IMR-90 (cell line): ENCODE data around the gene GPATCH2. TPM values are rescaled to one million over a fixed set of nuclear protein-coding genes. Genes with fewer than 3 reads are reported as not detected.

ENCODE experiments used
- ATAC-seq: fragments of 200-7000 bp; cut with Tn5 transposase; 2 replicates; pipeline ENCODE4 v1.9.1; 2020; ENCODE audit warnings: low read depth, mild to moderate bottlenecking, moderate library complexity
- BruUV-seq: library from RNA; stranded (reverse); fragments of 400-500 nt; replicated peaks from 2 replicates; lab custom pipeline; 2021; lab: Mats Ljungman, UMichigan
- CTCF ChIA-PET: fragments of 300-600 bp; formaldehyde crosslinking; extraction: SDS; loops from one replicate; lab custom pipeline; 2021; ENCODE audit warnings: antibody characterized with exemption; lab: Yijun Ruan, JAX
- POLR2A ChIA-PET: fragments of 300-600 bp; sonication (Branson Sonifier 250); formaldehyde crosslinking; loops from one replicate; lab custom pipeline; 2022; ENCODE audit warnings: antibody characterized with exemption; ENCODE audit not compliant: unreplicated experiment; lab: Charles Lee
- DNase-seq: peaks from one replicate; pipeline ENCODE4 v3.0.0; 2013
- H2AFZ ChIP-seq: replicated peaks from 2 replicates; pipeline ENCODE3; 2013; ENCODE audit warnings: low read length, mild to moderate bottlenecking; ENCODE audit not compliant: poor library complexity
- H2AK5ac ChIP-seq: 2 replicates; pipeline ENCODE4 v1.6.1; 2013; ENCODE audit warnings: low read depth, low read length, inconsistent platforms
- H2AK9ac ChIP-seq: replicated peaks from 2 replicates; pipeline ENCODE3; 2013; ENCODE audit warnings: mild to moderate bottlenecking, low read depth, low read length, moderate library complexity; ENCODE audit not compliant: poor library complexity
- H2BK120ac ChIP-seq: 2 replicates; pipeline ENCODE4 v1.6.1; 2013; ENCODE audit warnings: low read depth, low read length, inconsistent platforms
- H2BK15ac ChIP-seq: 3 replicates; pipeline ENCODE4 v1.6.1; 2013; ENCODE audit warnings: low read depth, low read length, inconsistent platforms
- H2BK20ac ChIP-seq: 2 replicates; pipeline ENCODE4 v1.6.1; 2013; ENCODE audit warnings: low read depth, mild to moderate bottlenecking, inconsistent platforms, low read length, moderate library complexity
- H2BK5ac ChIP-seq: 2 replicates; pipeline ENCODE4 v1.6.1; 2013; ENCODE audit warnings: mild to moderate bottlenecking, low read depth, low read length, inconsistent platforms; ENCODE audit not compliant: poor library complexity, severe bottlenecking
- H3K14ac ChIP-seq: replicated peaks from 2 replicates; pipeline ENCODE4 v1.6.1; 2013; ENCODE audit warnings: low read depth, low read length, inconsistent platforms
- H3K18ac ChIP-seq: 2 replicates; pipeline ENCODE4 v1.6.1; 2013; ENCODE audit warnings: low read depth, low read length, control low read depth
- H3K23ac ChIP-seq: 2 replicates; pipeline ENCODE4 v1.6.1; 2013; ENCODE audit warnings: low read depth, low read length, inconsistent platforms
- H3K27ac ChIP-seq: 2 replicates; pipeline ENCODE4 v1.5.1; 2013; ENCODE audit warnings: mild to moderate bottlenecking, control low read depth, low read length; ENCODE audit not compliant: insufficient read depth
- H3K27me3 ChIP-seq: 2 replicates; pipeline ENCODE4 v1.6.1; 2013; ENCODE audit warnings: low read length; ENCODE audit not compliant: control insufficient read depth, insufficient read depth
- H3K36me3 ChIP-seq: 2 replicates; pipeline ENCODE4 v1.6.1; 2013; ENCODE audit warnings: low read length, mixed read lengths; ENCODE audit not compliant: control insufficient read depth, insufficient read depth
- H3K4ac ChIP-seq: 2 replicates; pipeline ENCODE4 v1.6.1; 2013; ENCODE audit warnings: low read depth, low read length, inconsistent platforms
- H3K4me1 ChIP-seq: 2 replicates; pipeline ENCODE4 v1.6.1; 2013; ENCODE audit warnings: low read length, mixed read lengths; ENCODE audit not compliant: control insufficient read depth, insufficient read depth
- H3K4me2 ChIP-seq: 2 replicates; pipeline ENCODE4 v1.6.1; 2013; ENCODE audit warnings: low read depth, mild to moderate bottlenecking, control low read depth, low read length, moderate library complexity
- H3K4me3 ChIP-seq: 2 replicates; pipeline ENCODE4 v1.5.1; 2013; ENCODE audit warnings: low read depth, mild to moderate bottlenecking, control low read depth, low read length, moderate library complexity; ENCODE audit not compliant: insufficient read depth
- H3K56ac ChIP-seq: 2 replicates; pipeline ENCODE4 v1.6.1; 2013; ENCODE audit warnings: low read length, inconsistent platforms; ENCODE audit not compliant: insufficient read depth; ENCODE audit errors: extremely low read depth
- H3K79me1 ChIP-seq, 2 experiments: 2 replicates each; pipeline ENCODE4 v1.6.1; 2013; ENCODE audit warnings: low read length in 2 of 2, inconsistent platforms in 1 of 2, low read depth in 1 of 2
- H3K9ac ChIP-seq: 2 replicates; pipeline ENCODE4 v1.6.1; 2013; ENCODE audit warnings: low read depth, low read length, control low read depth
- H3K9me1 ChIP-seq: 2 replicates; pipeline ENCODE4 v1.6.1; 2013; ENCODE audit warnings: low read length, inconsistent platforms; ENCODE audit not compliant: insufficient read depth
- H3K9me3 ChIP-seq: 2 replicates; pipeline ENCODE4 v1.6.1; 2013; ENCODE audit warnings: low read length; ENCODE audit not compliant: control insufficient read depth, insufficient read depth
- H4K20me1 ChIP-seq: 2 replicates; pipeline ENCODE4 v1.6.1; 2013; ENCODE audit warnings: low read length, inconsistent platforms; ENCODE audit not compliant: insufficient read depth
- H4K5ac ChIP-seq: 2 replicates; pipeline ENCODE4 v1.6.1; 2013; ENCODE audit warnings: mild to moderate bottlenecking, low read depth, low read length, control low read depth
- H4K8ac ChIP-seq, 2 experiments: 2 replicates each; pipeline ENCODE4 v1.6.1; 2013; ENCODE audit warnings: low read depth in 2 of 2, low read length in 2 of 2, control low read depth in 1 of 2, inconsistent platforms in 1 of 2
- H4K91ac ChIP-seq: 2 replicates; pipeline ENCODE4 v1.6.1; 2013; ENCODE audit warnings: low read depth, low read length, inconsistent platforms; ENCODE audit not compliant: insufficient read depth
- BHLHE40 ChIP-seq: fragments of 150-350 bp; IDR thresholded peaks from 2 replicates; pipeline ENCODE4 v1.6.1; 2016; ENCODE audit warnings: mild to moderate bottlenecking, low read depth, low read length
- CEBPB ChIP-seq: IDR thresholded peaks from 2 replicates; pipeline ENCODE4 v1.6.1; 2012; ENCODE audit warnings: low read depth, low read length, improper control_type of control experiment
- CHD1 ChIP-seq: IDR thresholded peaks from 2 replicates; pipeline ENCODE4 v1.6.1; 2012; ENCODE audit warnings: low read depth, low read length, improper control_type of control experiment
- CTCF ChIP-seq: conservative IDR thresholded peaks from 2 replicates; pipeline ENCODE4 v1.5.1; 2012; ENCODE audit warnings: mild to moderate bottlenecking, low read depth, low read length, improper control_type of control experiment
- ELK1 ChIP-seq: fragments of 150-350 bp; IDR thresholded peaks from 2 replicates; pipeline ENCODE4 v1.6.1; 2016; ENCODE audit warnings: low read depth, mild to moderate bottlenecking, low read length, moderate library complexity, borderline replicate concordance
- FOS ChIP-seq: fragments of 150-350 bp; IDR thresholded peaks from 2 replicates; pipeline ENCODE4 v1.6.1; 2016; ENCODE audit warnings: low read depth, low read length
- MAFK ChIP-seq: IDR thresholded peaks from 2 replicates; pipeline ENCODE4 v1.6.1; 2012; ENCODE audit warnings: low read depth, low read length, improper control_type of control experiment
- MAZ ChIP-seq: IDR thresholded peaks from 2 replicates; pipeline ENCODE4 v1.6.1; 2012; ENCODE audit warnings: low read depth, mild to moderate bottlenecking, low read length, improper control_type of control experiment, moderate library complexity, borderline replicate concordance
- MXI1 ChIP-seq: IDR thresholded peaks from 2 replicates; pipeline ENCODE4 v1.6.1; 2012; ENCODE audit warnings: low read depth, mild to moderate bottlenecking, low read length, moderate library complexity, borderline replicate concordance
- NFE2L2 ChIP-seq: fragments of 150-350 bp; IDR thresholded peaks from 2 replicates; pipeline ENCODE4 v1.6.1; 2016; ENCODE audit warnings: low read depth, mild to moderate bottlenecking, low read length
- POLR2A ChIP-seq: IDR thresholded peaks from 2 replicates; pipeline ENCODE4 v1.6.1; 2012; ENCODE audit warnings: mild to moderate bottlenecking, low read depth, low read length
- RAD21 ChIP-seq: IDR thresholded peaks from 2 replicates; pipeline ENCODE4 v1.6.1; 2012; ENCODE audit warnings: low read length, improper control_type of control experiment
- RCOR1 ChIP-seq: IDR thresholded peaks from 2 replicates; pipeline ENCODE4 v1.6.1; 2012; ENCODE audit warnings: mild to moderate bottlenecking, low read length, improper control_type of control experiment; ENCODE audit not compliant: insufficient replicate concordance
- RFX5 ChIP-seq: IDR thresholded peaks from 2 replicates; pipeline ENCODE4 v1.8.0; 2012; ENCODE audit warnings: low read depth, mild to moderate bottlenecking, low read length, moderate library complexity
- SMC3 ChIP-seq: fragments of 150-350 bp; IDR thresholded peaks from 2 replicates; pipeline ENCODE4 v1.6.1; 2016; ENCODE audit warnings: low read depth, mild to moderate bottlenecking, antibody characterized with exemption, low read length, moderate library complexity
- USF2 ChIP-seq: fragments of 150-350 bp; IDR thresholded peaks from 2 replicates; pipeline ENCODE4 v1.6.1; 2017; ENCODE audit warnings: mild to moderate bottlenecking, antibody characterized with exemption, low read length, low read depth
- WGBS, 2 experiments: methylation state at CpG; one replicate each; pipeline versions ENCODE4 v1.1.5 to v1.1.7; 2013; ENCODE audit warnings: missing lambda C conversion rate in 2 of 2; ENCODE audit not compliant: insufficient read length in 1 of 2; ENCODE audit errors: extremely low coverage in 2 of 2; 5-methylcytosine and 5-hydroxymethylcytosine counted together
- dilution Hi-C: fragments of 300-500 bp; cut with HindIII; formaldehyde crosslinking; loops from one replicate; pipeline ENCODE4 v1.14.3; 2018; ENCODE audit warnings: low sequenced_read_pairs; ENCODE audit not compliant: unreplicated experiment
- in situ Hi-C: fragments of 300-500 bp; cut with MboI; formaldehyde crosslinking; loops from 3 replicates; pipeline ENCODE4 v1.14.3; 2019; ENCODE audit warnings: low sequenced_read_pairs, inconsistent platforms, mixed read lengths
- intact Hi-C: fragments of 100-400 bp; cut with micrococcal nuclease; formaldehyde crosslinking; loops from 2 replicates; pipeline ENCODE4 v1.10.0; 2022
- polyA plus RNA-seq, 3 experiments: library from polyadenylated mRNA; depleted of rRNA; stranded (reverse); fragments of >200 nt; gene quantifications; 2 replicates each; pipeline ENCODE4 v1.2.3, GENCODE V29; 2012; ENCODE audit warnings: low replicate concordance in 1 of 3
- total RNA-seq: library from RNA; depleted of rRNA; stranded (reverse); fragments of >200 nt; gene quantifications from 2 replicates; pipeline ENCODE4 v1.2.3, GENCODE V29; 2012

Gene GPATCH2
- total and polyA plus RNA-seq, 2 of the 4 experiments (the other 2 are of a cell fraction) = 4.7 to 11.8 TPM

DNA sequence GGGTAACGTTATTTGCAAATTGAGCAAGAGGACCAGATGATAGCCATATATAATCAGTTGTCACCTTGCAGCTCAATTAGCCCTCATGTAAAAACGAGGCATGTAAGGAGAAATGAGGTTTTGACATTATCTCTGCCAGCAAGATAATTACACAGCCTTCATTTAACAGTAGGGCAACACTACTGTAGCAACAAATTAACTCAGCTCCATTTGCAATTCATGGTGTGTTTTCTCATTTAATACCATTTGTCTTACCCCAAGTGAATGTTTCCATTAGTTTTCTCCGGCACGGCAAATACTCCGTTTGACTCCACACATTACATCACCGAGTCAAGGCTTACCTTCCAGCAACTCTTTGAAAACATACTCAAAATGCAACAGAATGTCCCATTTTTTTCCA, 66.7 kb downstream of the GPATCH2 start:
- Histone ChIP-seq H3K9me3 (no peaks in the 10 kb centered on the region), H3K4me1 (peaks cover 4% of the 10 kb centered on the region; the same call in 1 of the 2 replicates), H2BK20ac (no peak overlapping the region), H3K79me1 (peaks cover 4 to 6% of the 10 kb centered on the region in 2 experiments; a peak in 2 of 4 replicates), H3K9me1 (no peaks in the 10 kb centered on the region; the same call in 1 of the 2 replicates), H2BK120ac (no peak overlapping the region), H3K4ac (no peak overlapping the region), H2BK15ac (no peak overlapping the region), H2AFZ (no peak overlapping the region), H4K20me1 (no peaks in the 10 kb centered on the region), H3K14ac (no peak overlapping the region), H3K4me2 (no peak overlapping the region), H3K56ac (no peak overlapping the region), H3K4me3 (no peak overlapping the region), H2AK9ac (no peak overlapping the region), H4K91ac (no peak overlapping the region), H3K27me3 (no peaks in the 10 kb centered on the region), H4K5ac (no peak overlapping the region), H3K36me3 (no peaks in the 10 kb centered on the region), H3K23ac (no peak overlapping the region), H3K18ac (no peak overlapping the region), H2AK5ac (no peak overlapping the region), H3K9ac (no peak overlapping the region), H4K8ac (no peak overlapping the region), H2BK5ac (no peak overlapping the region), H3K27ac (no peak overlapping the region)
- intact Hi-C loops (no loop called here), in situ Hi-C loops (no loop called here), dilution Hi-C loops (no loop called here)
- TF ChIP-seq FOS (no peak), BHLHE40 (no peak), CEBPB (no peak), CTCF (no peak), RAD21 (no peak), CHD1 (no peak), RFX5 (no peak), MXI1 (no peak), MAZ (no peak), RCOR1 (no peak), NFE2L2 (no peak), SMC3 (no peak), MAFK (no peak), USF2 (no peak), POLR2A (no peak), ELK1 (no peak)
- no TSS peak for BruUV-seq
- DNase-seq (no peak), ATAC-seq (no peak)
- WGBS, 2 experiments = no CpG with 5 or more reads among the region's 6 CpGs
- POLR2A ChIA-PET = no interaction called here
- CTCF ChIA-PET = no interaction called here
